Measurements from ENCODE around the gene SLC44A1.

Gene SLC44A1

DNA sequence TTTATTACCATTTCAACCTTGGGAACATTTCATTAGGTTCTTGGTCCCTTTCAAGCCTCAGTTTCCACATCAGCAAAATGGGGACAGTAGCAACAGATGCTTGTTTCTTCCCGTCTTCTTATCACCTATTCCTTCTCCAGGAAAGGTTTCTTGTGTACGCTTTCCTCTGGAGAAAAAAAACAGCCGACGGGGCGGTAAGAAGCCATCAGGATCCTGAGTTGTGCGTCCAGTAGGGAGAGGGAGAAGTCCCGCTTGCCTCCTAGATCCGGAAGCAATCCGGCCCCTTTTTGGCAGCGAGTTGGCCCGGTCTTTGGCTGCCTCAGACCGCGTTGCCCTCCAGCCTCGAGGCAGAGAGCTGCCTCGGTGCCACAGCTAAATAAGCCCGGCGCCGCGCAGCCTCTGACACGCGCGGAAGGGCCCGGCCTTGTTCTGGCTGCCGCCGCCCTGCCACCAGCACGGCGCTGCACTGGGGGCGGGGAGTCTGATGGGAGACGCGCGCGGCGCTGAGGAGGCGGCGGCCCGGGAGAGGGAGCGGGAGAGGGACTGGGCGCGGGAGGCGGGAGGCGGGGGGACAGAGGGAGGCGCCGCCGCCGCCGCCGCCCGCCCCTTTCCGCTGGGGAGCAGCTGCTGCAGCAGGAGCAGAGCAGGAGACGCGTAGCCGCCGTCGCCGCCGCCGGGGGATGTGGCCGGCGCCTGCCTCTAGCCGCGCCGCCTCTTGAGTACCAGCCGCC, at the start of gene SLC44A1:
SLC44A1 (plus strand) TSS at position 649 of the 731 bp plus-strand sequence. CDS start 218 bp downstream, outside the sequence.
- DNase-seq = peak; percentile 94

- no peak for DNase-seq
Measured at GRCh38 chr9:105195259-105195658, 49.2 kb upstream of the SLC44A1 start.

- no peak for DNase-seq
Measured at GRCh38 chr9:105198023-105198422, 46.4 kb upstream of the SLC44A1 start.

GRCh38 chr9:105198865-105199264, 45.6 kb upstream of the SLC44A1 start:
- DNase-seq = no peak

- DNase-seq = no peak
Measured at GRCh38 chr9:105204416-105204815, 40.0 kb upstream of the SLC44A1 start.

DNA sequence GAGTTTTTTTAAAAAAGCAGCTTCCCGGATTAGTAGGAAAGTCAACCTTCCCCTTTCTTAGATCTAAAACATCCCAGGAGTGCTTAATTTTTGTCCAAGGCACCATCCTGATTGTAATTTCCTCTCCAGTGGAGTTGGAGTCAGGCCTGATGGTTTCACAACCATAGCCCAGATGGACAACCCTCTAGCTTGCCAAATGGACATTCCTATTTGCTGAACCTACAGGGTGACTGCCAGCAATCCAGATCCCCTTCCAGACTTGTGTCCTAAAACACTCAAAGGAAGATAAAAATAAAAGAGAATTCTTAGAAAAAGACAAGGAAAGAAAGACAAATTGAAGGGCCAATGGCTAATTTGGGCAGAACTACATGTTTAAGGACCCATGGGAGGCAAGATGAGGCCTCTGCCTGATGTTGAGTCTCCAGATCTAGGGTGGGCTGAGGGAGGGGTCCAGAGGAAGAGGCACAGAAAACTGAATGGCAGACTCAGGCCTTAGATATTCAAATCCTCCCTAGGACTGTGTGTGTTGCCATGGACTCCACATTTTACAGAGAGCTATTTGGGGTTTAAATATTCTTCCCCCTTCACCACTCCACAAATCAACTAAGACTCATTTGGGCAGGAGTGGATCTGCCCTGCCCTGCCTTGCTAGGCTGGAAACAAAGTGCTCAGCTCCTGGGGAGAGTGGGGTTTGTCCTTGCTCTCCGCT, 38.5 kb upstream of the SLC44A1 start:
- DNase-seq = no peak

- peak; percentile 66 for DNase-seq
Measured at GRCh38 chr9:105206496-105206820, 38.0 kb upstream of the SLC44A1 start.

- peak; percentile 3 for DNase-seq
Measured at GRCh38 chr9:105206821-105207699, 37.4 kb upstream of the SLC44A1 start.

- DNase-seq = no peak
Measured at GRCh38 chr9:105216440-105217178, 27.8 kb upstream of the SLC44A1 start.

GRCh38 chr9:105218673-105219072, 25.8 kb upstream of the SLC44A1 start:
- DNase-seq = no peak

DNA sequence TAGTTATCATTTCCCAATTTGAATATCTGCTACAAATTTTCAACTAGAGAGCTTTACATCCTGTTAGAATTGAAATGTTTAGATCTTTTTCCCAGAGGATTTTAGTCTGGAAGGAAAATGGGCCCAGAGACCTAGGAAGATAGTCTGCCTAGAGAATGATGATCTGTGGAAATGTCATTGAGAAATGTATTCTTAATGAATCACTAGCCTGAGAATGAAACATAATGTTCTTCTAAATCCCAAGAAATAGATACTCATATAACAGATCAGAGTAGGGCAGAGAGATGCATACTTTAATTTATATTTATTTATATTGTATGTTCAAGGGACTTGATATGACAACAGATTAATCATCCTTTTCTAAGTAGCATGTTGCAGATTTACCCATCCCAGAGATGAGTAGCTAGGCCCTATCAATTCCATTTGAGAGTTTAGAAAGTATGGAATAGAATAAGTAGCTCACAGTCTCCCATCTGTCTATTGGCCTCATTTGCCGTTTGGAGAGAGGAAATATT, 25.1 kb upstream of the SLC44A1 start:
- DNase-seq = no peak

DNA sequence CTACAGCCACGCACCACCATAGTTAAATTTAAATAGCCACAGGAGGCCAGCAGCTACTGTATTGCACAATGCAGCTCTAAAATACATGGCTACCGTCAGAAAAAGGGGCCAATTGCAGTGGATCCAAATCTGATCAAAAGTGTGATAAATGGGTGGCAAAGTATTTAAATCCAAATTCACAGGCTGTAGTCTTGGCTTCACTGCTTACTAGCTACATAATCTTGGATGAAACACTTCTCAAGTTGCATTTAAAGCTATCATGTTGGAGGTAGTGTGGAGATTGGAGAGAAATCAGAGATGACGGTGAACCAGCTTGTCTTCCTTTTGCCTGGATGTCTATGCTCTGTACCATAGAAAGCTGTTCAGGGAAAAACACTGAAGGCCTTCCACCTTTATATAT, 24.0 kb upstream of the SLC44A1 start:
- no peak for DNase-seq

DNA sequence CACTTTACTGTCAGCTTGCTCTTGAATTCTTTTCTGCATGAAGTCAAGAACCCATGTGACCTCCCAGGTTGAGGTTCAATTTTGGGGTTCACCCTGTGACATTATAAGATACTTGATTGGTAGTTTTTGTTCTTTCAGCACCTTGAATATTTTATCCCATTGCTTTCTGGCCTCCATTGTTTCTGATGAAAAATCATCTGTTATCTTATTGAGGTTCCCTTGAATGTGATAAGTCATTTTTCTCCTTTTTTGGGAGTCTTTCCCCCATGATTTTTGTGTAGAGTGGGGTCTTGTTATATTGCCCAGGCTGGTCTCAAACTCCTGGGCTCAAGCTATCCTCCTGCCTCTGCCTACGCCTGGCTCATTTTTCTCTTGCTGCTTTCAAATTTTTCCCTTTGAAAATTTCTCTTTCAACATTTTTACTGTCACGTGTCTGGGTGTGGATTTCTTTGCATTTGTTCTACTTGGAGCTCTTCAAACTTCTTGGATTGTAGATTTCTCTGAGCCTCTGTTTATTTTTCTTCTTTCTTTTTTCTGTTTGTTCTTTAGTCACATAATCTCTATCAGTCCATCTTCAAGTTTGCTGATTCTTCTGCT, 20.8 kb upstream of the SLC44A1 start:
- DNase-seq = no peak

DNA sequence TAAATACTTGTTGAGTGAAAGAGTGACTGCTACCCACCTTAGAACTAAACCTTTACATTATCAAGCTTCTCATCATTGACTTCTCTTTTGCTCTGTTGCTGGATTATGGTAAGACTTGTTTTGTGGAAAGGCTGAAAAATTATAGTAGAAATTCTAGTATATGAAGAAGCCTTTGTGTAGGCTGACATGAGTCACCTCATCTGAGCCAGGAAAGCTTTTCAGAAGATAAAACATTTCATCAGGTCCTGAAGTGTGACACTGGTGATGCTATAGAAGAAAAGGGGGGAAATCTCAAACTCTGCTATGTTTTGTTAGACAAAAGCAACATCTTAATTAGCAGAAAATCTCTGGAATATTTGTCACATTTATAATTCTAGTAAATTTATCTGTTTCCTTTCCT, 18.4 kb upstream of the SLC44A1 start:
- no peak for DNase-seq

GRCh38 chr9:105232207-105232606, 12.2 kb upstream of the SLC44A1 start:
- no peak for DNase-seq

DNA sequence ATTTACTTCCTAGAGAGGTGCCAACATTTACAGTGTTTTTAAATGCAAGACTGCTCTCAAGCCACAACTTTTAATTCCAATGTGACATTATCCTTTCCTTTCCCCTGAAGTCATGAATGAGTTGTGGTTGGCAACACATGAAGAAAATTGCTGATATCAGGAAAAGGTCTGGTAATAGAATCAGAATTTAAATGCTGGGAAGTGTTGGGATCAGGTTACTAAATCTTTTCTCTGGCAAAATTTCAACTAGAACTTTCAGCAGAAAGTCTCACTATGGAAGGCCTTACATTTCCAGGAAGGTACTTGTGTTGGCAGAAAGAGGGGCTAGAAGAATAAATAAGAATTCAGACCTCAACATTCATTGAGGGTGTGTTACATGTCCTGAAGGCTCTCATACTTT, 10.6 kb upstream of the SLC44A1 start:
- DNase-seq = no peak

- no peak for DNase-seq
Measured at GRCh38 chr9:105236261-105236660, 8.2 kb upstream of the SLC44A1 start.

DNA sequence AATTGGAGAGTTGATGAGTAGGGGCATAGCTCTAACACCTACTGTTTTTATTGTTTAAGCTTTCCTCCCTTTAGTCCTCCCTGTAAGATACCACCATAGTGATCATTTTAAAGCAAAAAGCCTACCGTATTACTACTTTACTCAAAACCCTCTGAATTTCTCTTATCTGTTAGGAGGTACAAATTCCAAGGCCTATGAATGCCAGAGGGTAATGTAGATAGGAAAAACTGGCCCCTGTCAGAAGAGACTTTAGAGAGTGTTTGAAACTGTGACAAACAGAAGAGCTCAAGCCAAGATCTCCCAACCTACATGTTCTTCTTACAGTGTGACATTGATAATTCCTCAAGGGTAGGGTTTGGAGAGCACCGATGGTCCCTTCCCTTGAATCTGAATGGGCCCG, 7.2 kb upstream of the SLC44A1 start:
- DNase-seq = no peak

- DNase-seq = no peak
Measured at GRCh38 chr9:105238302-105238701, 6.1 kb upstream of the SLC44A1 start.

DNA sequence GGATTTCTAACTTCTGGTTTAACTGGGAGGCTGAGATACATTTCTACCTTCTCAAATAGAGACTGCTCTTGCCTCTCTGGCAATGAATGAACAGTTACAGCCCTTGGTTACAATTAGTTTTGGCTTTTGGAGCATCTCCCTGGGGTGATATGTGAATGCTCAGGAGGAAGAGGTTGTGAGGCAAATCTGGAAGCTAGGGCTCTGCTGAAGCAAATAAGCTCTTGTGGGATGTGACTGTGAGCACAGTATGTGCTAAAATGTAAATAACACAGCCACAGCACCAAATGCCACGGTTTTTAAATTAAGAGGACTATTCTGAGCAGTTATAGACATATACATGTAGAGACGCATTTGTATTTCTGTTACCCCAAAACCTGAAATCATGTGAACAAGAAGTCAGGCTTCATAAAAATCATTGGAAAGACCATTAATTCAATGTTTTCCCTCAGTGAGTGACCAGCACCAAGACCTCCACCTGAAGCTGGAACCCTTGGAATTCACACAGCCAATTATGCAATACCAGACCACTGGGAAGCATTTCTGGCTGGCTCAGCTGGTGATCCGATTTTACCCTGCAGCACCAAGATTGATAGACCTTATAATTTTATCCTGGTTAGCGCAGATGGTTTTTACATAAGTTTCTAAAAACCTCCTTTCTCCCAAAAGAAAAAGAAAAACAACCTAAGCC, 3.0 kb upstream of the SLC44A1 start:
- no peak for DNase-seq

DNA sequence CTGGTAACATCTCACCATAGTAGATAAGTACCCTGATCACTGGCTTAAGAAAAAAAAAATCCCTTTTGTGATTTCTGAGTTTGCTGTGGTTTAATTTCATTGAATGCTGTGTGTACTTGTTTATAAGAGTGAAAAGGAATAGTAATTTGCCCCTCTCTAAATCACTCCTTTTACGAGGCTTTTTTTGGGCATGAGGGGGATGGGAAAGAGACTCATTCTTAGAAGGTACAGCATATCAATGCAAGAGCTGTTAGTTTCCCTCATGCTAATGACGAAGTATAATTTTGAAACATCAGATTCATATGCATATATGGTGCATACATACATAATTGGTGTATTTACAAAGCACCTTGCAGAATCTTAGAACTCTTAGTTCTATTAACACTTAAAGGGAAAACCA, 2.4 kb upstream of the SLC44A1 start:
- DNase-seq = no peak

DNA sequence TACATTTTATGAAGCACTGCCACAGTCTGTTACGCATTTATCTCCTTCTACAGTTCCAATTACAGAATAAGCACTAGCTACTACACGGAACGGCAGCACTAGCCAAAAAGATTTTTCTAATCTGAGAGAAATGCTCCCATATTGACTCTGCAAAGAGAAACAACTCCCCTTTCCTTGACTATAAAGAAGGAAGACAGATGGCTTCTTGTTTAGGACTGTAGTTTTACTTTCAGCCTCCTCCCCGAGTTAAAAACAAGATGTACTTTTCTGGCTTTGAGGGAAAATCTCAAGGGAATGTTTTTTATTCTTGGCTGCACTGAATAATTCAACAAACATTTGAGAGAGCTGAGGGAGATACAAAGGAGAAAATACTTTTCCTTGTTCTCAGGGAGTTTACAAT, 1.9 kb upstream of the SLC44A1 start:
- no peak for DNase-seq
